ENCODE measurements around the gene VPS37C. TPM values are rescaled to one million over a fixed set of nuclear protein-coding genes. Genes with fewer than 3 reads are reported as not detected.

Gene VPS37C
- total and polyA plus RNA-seq, 9 of the 15 experiments (the other 6 are each of a cell fraction or from before 2014, with no cell fraction given): 0.62 to 29.8 (median 11.5) TPM

DNA sequence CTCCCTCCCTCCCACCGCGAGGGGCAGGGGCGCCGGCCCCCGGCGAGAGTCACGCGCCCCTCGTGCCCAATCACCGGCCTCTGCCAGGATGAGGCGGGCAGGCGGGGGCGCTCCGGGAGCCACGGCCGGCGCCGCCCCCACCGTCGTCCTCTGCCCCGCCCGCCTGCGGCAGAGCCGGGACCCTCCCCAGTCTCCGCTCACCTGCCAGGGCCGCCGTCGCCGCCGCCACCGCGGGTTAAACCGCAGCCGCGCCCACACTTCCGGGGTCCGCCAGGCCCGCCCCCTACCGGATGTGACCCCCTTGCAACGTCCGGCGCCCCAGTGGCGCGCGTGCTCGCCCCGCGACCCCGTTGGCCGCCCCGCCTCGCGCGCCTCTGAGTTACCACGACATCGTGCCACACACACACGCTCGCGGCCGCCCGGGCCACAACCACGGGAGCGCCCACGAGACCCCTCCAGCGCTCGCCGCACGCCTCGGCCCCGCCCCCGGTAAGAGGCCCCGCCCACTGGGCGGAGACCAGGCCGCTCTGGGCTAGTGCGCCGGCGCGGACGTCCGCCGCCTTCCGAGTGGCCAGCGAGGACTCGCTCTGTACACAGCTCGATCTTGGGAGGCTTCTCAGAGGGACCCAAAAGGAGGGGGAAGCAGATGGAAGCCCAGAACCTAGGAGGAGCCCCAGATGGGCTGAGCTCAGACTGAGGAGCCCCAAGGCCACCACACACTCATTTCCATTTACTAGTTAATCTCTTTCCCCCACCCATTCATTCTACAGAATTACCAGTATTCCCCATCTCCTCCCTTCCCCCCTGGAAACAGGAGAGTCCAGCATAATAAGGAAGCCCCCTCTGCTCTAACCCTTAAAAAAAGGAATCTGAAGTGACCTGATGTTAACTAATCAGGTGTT, at the start of gene VPS37C (continued):
- TF ChIP-seq, protein P1, sequence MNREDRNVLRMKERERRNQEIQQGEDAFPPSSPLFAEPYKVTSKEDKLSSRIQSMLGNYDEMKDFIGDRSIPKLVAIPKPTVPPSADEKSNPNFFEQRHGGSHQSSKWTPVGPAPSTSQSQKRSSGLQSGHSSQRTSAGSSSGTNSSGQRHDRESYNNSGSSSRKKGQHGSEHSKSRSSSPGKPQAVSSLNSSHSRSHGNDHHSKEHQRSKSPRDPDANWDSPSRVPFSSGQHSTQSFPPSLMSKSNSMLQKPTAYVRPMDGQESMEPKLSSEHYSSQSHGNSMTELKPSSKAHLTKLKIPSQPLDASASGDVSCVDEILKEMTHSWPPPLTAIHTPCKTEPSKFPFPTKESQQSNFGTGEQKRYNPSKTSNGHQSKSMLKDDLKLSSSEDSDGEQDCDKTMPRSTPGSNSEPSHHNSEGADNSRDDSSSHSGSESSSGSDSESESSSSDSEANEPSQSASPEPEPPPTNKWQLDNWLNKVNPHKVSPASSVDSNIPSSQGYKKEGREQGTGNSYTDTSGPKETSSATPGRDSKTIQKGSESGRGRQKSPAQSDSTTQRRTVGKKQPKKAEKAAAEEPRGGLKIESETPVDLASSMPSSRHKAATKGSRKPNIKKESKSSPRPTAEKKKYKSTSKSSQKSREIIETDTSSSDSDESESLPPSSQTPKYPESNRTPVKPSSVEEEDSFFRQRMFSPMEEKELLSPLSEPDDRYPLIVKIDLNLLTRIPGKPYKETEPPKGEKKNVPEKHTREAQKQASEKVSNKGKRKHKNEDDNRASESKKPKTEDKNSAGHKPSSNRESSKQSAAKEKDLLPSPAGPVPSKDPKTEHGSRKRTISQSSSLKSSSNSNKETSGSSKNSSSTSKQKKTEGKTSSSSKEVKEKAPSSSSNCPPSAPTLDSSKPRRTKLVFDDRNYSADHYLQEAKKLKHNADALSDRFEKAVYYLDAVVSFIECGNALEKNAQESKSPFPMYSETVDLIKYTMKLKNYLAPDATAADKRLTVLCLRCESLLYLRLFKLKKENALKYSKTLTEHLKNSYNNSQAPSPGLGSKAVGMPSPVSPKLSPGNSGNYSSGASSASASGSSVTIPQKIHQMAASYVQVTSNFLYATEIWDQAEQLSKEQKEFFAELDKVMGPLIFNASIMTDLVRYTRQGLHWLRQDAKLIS (CRISPR knock-in tag; IDR thresholded peaks at IDR 0.05): no peak
- TF ChIP-seq SMC3 (conservative IDR thresholded peaks at IDR 0.05; ENCODE audit: insufficient read depth, low read depth, low read length) (no peak), RNF2 (IDR thresholded peaks at IDR 0.05) (no peak), SNIP1 (IDR thresholded peaks at IDR 0.05; ENCODE audit: low read depth) (no peak), PTBP1 (IDR thresholded peaks at IDR 0.05; ENCODE audit: low read depth, low read length) (no peak), PRMT5 (CRISPR knock-in tag; IDR thresholded peaks at IDR 0.05) (no peak), C11orf30 (IDR thresholded peaks at IDR 0.05; ENCODE audit: low read depth) (no peak), RBM15 (IDR thresholded peaks at IDR 0.05; ENCODE audit: insufficient read depth, low read length) (no peak), ELF1 (tag; IDR thresholded peaks at IDR 0.05) (peak; percentile 96), TCF3 (CRISPR knock-in tag; IDR thresholded peaks at IDR 0.05) (no peak), CREBBP (IDR thresholded peaks at IDR 0.05; ENCODE audit: low read depth, low read length) (no peak), ZNF41 (CRISPR knock-in tag; conservative IDR thresholded peaks at IDR 0.05) (no peak), NFRKB (IDR thresholded peaks at IDR 0.05; ENCODE audit: low read depth) (no peak), KDM4B (IDR thresholded peaks at IDR 0.05; ENCODE audit: borderline replicate concordance in 2 of 2, low read depth in 1 of 2) (peak in 1 of 2 experiments; percentile 28; a peak in 1 of 4 replicates)
- TF ChIP-seq, protein P2, sequence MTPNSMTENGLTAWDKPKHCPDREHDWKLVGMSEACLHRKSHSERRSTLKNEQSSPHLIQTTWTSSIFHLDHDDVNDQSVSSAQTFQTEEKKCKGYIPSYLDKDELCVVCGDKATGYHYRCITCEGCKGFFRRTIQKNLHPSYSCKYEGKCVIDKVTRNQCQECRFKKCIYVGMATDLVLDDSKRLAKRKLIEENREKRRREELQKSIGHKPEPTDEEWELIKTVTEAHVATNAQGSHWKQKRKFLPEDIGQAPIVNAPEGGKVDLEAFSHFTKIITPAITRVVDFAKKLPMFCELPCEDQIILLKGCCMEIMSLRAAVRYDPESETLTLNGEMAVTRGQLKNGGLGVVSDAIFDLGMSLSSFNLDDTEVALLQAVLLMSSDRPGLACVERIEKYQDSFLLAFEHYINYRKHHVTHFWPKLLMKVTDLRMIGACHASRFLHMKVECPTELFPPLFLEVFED (CRISPR knock-in tag; conservative IDR thresholded peaks at IDR 0.05): no peak; the same call in 1 of the 2 replicates
- TF ChIP-seq, protein P3, sequence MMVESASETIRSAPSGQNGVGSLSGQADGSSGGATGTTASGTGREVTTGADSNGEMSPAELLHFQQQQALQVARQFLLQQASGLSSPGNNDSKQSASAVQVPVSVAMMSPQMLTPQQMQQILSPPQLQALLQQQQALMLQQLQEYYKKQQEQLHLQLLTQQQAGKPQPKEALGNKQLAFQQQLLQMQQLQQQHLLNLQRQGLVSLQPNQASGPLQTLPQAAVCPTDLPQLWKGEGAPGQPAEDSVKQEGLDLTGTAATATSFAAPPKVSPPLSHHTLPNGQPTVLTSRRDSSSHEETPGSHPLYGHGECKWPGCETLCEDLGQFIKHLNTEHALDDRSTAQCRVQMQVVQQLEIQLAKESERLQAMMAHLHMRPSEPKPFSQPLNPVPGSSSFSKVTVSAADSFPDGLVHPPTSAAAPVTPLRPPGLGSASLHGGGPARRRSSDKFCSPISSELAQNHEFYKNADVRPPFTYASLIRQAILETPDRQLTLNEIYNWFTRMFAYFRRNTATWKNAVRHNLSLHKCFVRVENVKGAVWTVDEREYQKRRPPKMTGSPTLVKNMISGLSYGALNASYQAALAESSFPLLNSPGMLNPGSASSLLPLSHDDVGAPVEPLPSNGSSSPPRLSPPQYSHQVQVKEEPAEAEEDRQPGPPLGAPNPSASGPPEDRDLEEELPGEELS (CRISPR knock-in tag; IDR thresholded peaks at IDR 0.05; ENCODE audit: borderline replicate concordance): no peak
- TF ChIP-seq, protein P4, sequence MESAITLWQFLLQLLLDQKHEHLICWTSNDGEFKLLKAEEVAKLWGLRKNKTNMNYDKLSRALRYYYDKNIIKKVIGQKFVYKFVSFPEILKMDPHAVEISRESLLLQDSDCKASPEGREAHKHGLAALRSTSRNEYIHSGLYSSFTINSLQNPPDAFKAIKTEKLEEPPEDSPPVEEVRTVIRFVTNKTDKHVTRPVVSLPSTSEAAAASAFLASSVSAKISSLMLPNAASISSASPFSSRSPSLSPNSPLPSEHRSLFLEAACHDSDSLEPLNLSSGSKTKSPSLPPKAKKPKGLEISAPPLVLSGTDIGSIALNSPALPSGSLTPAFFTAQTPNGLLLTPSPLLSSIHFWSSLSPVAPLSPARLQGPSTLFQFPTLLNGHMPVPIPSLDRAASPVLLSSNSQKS (CRISPR knock-in tag; IDR thresholded peaks at IDR 0.05): no peak
